Umbilical cord (tissue), 2 donors: ENCODE results near the gene IPCEF1. TPM values are rescaled to one million over a fixed set of nuclear protein-coding genes. Genes with fewer than 3 reads are reported as not detected.

Experiments
- DNase-seq: peaks from one replicate; pipeline ENCODE4 v3.0.0-alpha.2; 2015; ENCODE audit warnings: low spot score
- total RNA-seq: library from RNA; depleted of rRNA; stranded (reverse); fragments of >200 nt; gene quantifications from one replicate; pipeline ENCODE4 v1.2.3, GENCODE V29; 2014; ENCODE audit warnings: low replicate concordance; ENCODE audit not compliant: insufficient read depth

The IPCEF1 gene
- total RNA-seq, 1 donor from 2014 or later, result 4.1 TPM

DNA sequence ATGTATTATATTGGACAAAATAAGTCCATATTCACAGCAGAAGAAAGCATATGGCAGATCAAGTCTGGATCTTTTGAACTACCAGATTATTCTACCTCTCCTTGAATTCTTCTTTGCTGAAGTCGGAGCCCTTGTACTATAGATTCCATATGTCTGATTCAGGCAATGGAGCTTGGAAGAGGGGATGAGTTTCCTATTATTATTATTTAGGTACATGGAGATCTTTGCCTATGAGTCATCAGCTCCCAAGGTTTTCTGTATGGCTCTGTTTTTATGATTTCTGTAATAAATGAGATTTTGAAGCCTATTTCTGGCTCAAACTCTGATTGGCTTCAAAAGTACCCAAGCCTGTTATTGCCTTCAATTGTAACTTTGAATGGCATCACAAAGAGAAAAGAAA, 245.6 kb downstream of the IPCEF1 start:
- DNase-seq, result no peak

DNA sequence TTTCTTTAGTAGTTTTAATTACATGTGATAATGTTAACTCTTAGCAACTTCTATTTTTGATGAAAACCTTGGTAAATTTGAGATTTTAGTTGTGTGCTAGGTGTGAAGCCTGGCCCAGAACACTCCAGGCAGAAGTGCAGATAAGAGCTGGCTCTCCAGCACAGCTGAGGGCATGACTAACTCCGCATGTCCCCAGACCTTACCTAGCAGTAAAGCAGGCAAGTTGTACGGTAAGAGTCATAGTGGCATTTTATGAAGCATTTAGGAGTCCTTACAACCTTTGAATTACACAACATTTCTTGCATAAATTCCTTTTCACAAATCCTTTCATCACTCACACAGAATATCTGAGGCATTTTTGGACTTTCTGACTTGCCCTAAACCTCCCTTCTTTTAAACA, 250.4 kb downstream of the IPCEF1 start:
- no peak for DNase-seq

Other genes with a start within 250 kb of the IPCEF1 start
- 8.9 TPM for gene CNKSR3, start 153.9 kb upstream of the IPCEF1 start, total RNA-seq